ENCODE measurements around the gene CNTNAP2. TPM values are rescaled to one million over a fixed set of nuclear protein-coding genes. Genes with fewer than 3 reads are reported as not detected.

The CNTNAP2 gene
- total and polyA plus RNA-seq, 11 donors, result 0.01 to 2.6 (median 0.31) TPM; not detected in 3

- Histone ChIP-seq H3K27ac (no peak overlapping the region), H3K36me3 (no peaks in the 10 kb centered on the region), H3K9me3 (no peaks in the 10 kb centered on the region), H3K4me3 (no peak overlapping the region), H3K4me1 (peaks cover 0 to 4% (median 0%) of the 10 kb centered on the region in 12 donors), H3K27me3 (no peaks in the 10 kb centered on the region)
- intact Hi-C loops (cut with DNase I), result loop anchor here in 1 of 10 donors (10.0 kb wide), 1 partner anchor 849 kb away; no protein-coding TSS in a partner anchor
- no peak for TF ChIP-seq POLR2A (IDR thresholded peaks at IDR 0.05)
- no peak for TF ChIP-seq CTCF (IDR thresholded peaks at IDR 0.05)
- ATAC-seq (no peak), DNase-seq (no peak)
- WGBS, 4 donors, result 80 to 86% (median 83%) methylated on average over 9 of the region's 9 CpGs
Observed at GRCh38 chr7:148093375-148094166, 1977.0 kb downstream of the CNTNAP2 start.

- Histone ChIP-seq H3K4me1 (peaks cover 0 to 4% (median 0%) of the 10 kb centered on the region in 12 donors), H3K4me3 (no peak overlapping the region), H3K36me3 (no peaks in the 10 kb centered on the region), H3K9me3 (no peaks in the 10 kb centered on the region), H3K27ac (no peak overlapping the region), H3K27me3 (peaks cover 0 to 2% (median 0%) of the 10 kb centered on the region in 9 donors)
- TF ChIP-seq POLR2A (IDR thresholded peaks at IDR 0.05), result no peak
- no peak for TF ChIP-seq CTCF (IDR thresholded peaks at IDR 0.05)
- ATAC-seq (no peak), DNase-seq (no peak)
- 40 to 53% (median 45%) methylated on average over 8 of the region's 8 CpGs for WGBS, 4 donors
- intact Hi-C loops (cut with DNase I), result loop anchor here in 1 of 10 donors (10.0 kb wide), 1 partner anchor 850 kb away; no protein-coding TSS in a partner anchor
Observed at GRCh38 chr7:148095066-148095465, 1978.5 kb downstream of the CNTNAP2 start.

DNA sequence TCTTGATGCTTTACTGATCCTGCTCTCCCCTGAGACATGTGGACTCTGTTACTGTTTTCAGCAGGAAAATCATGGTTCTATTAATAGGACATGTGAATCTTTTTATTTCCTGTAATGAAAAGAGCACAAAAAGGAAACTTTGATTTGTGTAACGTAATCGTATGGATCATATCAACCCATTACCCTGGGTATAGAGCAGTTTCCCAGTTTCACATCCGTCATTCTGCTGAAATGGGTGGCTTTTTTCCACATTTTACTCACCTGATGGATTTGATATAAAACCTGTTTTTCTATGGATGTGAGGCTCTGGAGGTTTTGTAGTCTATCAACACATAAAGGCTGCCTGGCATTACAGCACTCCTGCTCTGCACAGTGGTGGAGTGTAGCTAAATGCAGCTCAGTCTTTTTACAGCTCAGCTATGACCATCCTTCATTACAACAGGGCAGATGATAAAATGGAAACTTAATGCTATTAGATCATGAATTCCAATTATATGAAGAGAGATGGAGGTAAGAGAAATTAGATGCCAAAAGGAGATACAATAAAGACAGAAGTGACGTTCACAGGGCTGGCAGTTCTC lies 1987.6 kb downstream of the CNTNAP2 start:
- ATAC-seq, result no peak
- Histone ChIP-seq H3K36me3 (no peaks in the 10 kb centered on the region), H3K4me3 (no peak overlapping the region), H3K9me3 (peaks cover 0 to 5% (median 0%) of the 10 kb centered on the region in 12 donors), H3K27me3 (peaks cover 0 to 13% (median 0%) of the 10 kb centered on the region in 9 donors), H3K27ac (no peak overlapping the region), H3K4me1 (peaks cover 0 to 5% (median 0%) of the 10 kb centered on the region in 12 donors)
- intact Hi-C loops (cut with DNase I), result no loop called here
- 46 to 60% (median 52%) methylated on average over 4 of the region's 4 CpGs for WGBS, 4 donors
- DNase-seq, result no peak
- no peak for TF ChIP-seq CTCF (IDR thresholded peaks at IDR 0.05)
- TF ChIP-seq POLR2A (IDR thresholded peaks at IDR 0.05), result no peak

GRCh38 chr7:148104924-148105323 lies 1988.3 kb downstream of the CNTNAP2 start:
- Histone ChIP-seq H3K27ac (no peak overlapping the region), H3K27me3 (peaks cover 0 to 13% (median 0%) of the 10 kb centered on the region in 9 donors), H3K36me3 (no peaks in the 10 kb centered on the region), H3K4me3 (no peak overlapping the region), H3K4me1 (peaks cover 0 to 5% (median 0%) of the 10 kb centered on the region in 12 donors), H3K9me3 (peaks cover 0 to 5% (median 0%) of the 10 kb centered on the region in 12 donors)
- DNase-seq, result no peak
- intact Hi-C loops (cut with DNase I), result no loop called here
- WGBS, 4 donors, result 88 to 97% (median 92%) methylated on average over 2 of the region's 2 CpGs
- no peak for ATAC-seq
- TF ChIP-seq POLR2A (IDR thresholded peaks at IDR 0.05) (no peak), CTCF (IDR thresholded peaks at IDR 0.05) (no peak)

All from heart left ventricle (tissue), 16 donors.